NCI-H82 (cell line): ENCODE measurements around the gene SLX9.

Source experiments
- DNase-seq: peaks from one replicate; lab custom pipeline; 2025; lab: John Stamatoyannopoulos, UW

SLX9 gene

DNA sequence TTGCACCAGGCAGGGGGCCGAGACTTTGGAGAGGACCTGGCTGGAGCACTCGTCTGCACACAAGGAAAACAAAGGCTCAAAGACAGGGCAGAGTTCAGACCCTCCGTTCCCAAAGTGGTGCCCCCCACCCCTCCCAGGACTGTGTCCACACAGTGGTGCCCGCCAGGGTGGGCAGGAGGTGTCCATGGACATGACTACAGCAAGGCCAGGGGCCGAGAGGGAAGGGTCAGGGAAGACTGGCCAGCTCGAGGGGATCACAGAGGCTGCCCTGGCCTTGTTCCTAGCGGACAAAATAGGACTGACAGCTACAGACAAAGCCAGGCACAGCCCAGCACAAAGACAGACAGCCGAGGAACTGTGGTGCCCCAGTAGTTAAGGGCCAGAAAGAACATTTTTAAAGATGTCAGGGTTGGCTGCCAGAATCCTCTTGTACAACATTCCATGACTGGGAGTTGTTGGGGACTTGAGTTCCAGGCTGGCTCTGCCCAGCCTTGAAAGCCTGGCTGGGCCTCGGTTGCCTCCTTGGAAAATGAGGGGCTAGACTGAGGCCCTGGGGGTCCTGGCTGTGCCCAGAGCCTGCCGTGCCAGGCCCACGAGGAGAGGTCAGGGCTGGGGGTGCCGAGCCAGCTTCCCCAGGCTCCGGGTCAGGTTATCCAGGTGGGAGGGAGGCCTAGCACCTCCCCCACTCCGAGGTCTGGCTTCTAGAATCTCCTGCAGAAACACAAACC lies 63.7 kb downstream of the SLX9 start:
- DNase-seq: no peak

DNA sequence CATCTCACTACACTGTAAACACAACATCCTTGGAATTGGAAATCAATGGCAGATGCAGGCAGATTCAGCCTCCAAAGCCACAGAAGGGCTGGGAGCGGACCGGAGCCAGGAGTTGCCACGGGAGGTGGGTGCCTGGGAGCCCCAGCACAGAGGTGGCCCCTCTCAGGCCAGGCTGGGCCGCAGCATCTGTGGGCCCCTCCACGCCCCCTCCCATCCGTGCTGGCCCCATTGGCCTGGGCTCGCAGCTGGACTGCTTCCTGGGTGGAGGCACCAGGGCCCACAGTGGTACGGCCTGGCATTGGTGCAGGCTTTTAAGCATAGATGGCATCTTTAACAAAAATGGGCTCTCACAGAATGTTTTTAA lies 64.2 kb downstream of the SLX9 start:
- DNase-seq: no peak

DNA sequence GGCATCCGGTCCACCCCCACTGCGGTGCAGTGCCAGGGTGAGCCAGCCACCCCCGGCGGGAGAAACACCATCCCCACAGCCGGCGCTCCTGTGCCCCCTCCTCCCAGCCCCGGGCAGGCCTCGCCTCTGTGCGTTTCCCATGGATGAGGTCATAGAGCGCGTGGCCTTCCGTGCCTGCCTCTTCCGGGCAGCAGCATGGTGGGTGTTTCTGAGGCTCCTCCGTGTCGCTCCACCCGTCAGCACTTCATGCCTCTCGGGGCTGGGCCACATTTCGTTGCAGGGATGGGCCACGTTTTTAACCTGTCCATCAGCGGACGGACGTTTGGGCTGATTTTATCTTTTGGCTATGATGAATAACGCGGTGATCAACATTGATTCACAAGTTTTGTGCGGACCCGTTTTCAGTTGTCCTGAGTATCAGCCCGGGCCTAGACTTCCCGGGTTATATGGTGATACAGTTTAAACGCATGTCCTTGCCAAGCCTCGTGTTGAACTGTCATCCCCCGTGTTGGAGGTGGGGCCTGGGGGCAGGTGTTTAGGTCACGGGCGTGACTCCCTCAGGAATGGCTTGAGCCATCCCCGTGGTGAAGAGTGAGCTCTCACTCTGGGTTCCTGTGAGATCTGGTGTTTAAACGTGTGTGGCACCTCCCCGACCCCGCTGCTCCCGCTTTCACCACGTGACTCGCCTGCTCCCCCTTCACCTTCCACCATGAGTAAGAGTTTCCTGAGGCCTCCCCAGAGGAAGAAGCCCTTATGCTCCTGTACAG lies 64.8 kb downstream of the SLX9 start:
- peak; percentile 57 for DNase-seq

DNA sequence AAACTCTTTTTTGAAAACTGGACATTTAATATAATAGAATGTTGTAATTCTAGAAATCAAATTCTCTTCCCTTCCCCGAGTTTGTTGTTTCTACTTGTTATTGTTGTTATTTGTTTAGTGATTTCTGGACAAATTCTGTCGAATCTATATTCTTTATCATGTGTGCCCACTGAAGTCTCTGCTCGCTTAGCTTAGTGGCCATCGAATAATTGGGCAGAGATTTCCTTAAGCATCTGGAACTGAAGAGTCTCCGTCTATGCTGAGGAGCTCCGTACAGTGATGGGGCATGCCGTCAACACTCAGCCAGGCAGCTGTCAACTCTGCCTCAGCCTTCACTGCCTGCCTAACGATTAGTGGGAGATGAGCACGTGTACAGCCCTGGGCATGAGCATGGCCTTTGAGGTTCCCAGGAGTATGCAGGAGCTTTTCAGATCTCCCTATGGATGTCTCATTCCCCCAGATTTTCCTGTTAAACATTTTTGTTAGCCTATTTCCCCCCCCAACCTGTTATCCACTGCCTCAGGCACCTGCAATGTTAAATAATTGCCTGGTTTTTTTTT lies 66.8 kb downstream of the SLX9 start:
- peak; percentile 39 for DNase-seq

DNA sequence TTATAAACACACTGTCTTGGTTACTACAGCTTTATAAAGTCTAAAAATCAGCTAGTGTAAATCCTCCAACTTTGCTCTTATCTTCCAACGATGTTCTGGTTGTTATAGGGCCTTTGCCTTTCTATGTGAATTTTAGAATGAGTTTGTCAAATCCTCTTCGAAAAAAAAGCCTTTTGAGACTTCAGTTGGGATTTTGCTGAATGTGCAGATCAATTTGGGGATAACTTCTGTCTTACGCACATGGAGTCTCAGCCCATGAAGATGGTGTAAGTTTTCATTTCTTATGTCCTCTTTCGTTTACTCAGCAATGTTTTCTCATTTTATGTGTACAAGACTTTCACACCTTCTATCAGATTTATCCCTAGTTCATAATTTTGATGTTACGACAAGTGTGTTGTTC lies 69.8 kb downstream of the SLX9 start:
- no peak for DNase-seq

DNA sequence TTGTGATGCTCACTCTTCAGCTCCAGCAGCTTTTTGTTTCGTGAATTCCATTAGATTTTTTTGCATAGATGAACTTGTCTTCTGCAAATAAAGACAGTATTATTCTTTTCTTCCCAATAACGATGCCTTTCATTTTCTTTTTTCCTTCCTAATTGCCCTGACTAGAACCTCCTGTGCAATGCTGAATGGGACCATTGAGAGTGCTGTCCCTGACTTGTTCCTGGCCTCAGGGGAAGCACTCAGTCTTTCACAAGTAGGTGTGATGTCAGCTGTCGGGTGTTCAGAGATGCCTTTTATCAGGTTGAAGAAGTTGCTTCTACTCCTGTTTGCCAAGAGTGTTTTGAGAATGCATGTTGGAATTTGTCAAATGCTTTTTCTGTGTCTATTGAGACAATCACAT lies 70.3 kb downstream of the SLX9 start:
- no peak for DNase-seq

DNA sequence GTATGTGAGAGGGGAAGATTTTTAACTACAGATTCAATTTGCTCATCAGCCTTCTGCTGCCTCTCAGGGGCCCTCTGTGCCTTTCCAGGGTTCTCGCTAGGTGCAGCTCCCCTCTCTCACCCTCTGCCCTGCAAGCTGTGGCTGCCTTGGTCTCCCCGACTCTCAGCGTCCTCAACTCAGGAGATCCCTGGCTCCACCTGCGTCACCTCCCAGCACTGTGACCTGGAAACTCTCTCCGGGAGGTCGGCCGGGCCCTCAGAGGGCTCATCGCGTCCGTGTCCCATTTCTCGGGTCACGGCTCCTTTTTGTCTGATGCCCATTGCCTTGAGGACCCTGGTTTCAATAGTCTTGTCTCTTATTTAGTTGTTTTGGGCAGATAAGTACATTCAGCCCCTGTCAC lies 71.0 kb downstream of the SLX9 start:
- DNase-seq: no peak

DNA sequence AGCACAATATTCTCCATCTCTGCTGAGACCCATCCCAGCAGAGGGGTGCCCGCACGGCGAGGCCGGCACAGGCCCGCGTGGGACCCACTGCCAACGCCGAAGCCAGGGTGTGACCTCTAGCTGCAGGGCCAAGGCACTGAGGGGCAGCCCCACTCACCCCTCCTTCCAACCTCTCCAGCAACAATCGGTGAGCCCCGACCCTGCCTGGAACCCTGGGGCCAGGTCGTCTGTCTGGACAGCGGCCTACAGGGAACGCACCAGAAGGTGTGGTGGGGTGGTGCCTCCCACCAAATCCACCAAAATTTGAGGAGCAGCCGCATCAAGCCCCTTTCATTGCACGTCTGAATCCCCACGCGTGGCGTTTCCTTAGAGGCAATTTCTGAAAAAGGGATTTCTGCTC lies 71.6 kb downstream of the SLX9 start:
- no peak for DNase-seq

DNA sequence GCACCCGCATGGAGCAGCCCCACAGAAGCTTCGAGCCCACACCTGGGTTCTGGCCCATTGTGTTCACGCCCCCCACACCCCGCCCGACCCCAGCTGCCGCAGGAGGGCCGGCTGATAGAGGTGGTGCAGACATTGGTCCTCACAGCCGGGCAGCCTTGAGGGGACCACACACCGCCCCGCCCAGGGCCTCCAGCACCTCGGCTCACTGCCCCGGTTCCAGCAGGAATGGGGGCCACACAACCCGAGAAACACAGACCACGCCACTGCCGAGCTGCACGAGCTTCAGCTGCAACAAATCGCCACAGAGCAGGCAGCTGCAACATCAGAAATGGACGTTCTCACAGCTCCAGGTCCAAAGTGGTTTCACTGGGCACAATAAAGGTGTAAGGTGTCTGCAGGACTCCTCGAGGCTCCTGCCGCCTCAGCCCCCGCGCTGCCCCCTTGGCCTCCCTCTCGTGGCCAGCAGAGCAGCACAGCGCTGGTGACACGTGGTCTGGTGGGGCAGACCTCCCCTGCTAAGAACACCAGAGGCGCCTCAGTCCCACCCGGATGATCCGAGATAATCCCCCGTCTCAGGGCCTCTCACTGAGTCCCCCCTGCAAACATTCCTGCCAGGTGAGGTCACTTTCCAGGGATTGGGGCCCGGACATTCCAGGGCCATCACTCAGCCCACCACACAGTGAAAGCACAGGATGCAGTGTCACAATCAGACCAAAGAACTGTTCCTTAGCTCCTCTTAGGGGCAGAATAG lies 72.3 kb downstream of the SLX9 start:
- DNase-seq: peak; percentile 96

DNA sequence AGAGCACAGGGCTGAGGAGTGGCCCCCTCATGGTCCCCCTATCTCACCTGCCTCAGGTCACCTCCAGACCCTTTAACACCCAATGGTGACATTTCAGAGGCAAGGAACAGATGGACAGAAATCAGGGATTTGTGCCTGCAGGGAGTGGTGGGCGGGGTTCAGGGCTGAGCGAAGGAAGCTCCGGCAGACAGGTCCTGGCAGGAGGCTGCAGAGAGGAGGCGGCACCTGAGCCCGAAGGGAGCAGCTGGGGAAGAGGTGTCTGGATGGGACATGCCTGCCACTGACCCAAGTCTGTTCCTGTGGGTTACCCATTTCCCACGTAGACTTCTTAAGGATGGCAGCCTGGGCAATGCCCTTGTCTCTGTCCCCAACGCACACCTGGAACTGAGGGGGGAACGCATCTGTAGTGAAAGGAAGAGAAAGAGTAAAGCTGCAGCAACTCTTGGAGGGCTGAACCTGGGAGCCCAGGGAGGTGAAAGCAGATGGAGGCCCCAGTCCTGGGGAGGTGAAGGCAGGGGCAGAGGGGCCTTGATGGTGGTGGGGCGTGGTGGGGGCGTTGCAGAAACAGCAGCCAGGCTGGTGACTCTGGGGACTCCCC lies 72.9 kb downstream of the SLX9 start:
- peak; percentile 86 for DNase-seq

DNA sequence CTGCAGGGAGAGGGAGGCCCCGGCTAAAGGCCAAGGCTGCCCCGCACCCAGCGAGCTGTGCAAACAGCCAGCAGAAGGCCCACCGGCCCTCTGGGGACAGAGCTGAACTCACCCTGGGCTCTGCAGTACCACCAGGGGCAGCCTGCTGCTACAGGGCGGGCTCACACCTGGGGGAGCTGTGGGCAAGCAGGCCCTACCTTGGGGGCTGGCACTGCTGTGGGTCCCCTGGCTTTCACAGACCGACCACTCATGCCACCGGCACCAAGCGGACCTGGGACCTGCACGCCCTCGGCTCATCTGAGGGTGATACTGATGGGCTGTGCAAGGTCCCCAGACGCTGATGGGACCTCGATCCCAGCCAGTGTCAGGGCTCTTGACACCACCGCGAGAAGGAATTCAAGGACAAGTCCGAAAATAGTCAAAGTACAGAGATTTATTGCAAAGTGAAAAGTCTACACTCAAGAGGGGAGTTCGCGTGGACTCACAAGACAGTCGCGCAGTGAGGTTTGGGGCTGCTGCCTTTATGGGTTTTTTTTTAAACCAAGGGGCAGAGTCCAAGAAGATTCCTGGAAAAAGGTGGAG lies 73.5 kb downstream of the SLX9 start:
- DNase-seq: no peak

DNA sequence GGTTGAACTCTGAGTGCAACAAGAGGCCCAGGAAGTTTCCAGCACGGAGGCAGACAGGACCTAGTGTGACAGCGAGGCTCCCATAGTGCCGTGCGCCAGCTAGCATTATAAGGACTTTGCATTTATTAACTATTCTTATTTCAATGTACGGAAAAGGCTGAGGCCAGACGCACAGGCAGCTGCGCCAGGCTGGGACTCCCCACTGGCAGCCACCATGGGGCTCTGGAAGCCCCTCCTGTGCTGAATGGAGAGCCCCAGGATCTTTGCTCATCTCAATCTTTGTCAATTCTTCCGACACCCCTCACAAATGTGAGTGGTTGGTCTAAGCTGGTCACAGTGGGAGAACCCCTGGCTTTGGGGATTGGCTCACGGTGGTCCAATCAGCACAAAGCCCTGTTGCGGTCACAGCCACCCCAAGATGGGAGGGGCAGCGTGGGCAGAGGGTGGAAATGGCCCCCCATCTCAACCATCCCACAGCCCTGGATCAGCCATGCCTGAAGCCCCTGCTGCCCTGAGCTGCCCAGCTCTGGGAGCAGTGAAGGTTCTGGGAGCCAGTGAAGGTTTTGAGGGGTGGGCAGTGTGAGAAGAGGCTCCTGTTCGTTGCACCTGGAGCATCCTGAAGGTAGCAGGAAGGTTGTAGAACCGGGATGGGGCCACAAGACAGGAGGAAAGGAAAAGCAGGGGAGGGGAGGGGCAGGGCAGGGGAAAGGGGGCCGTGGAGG lies 75.1 kb downstream of the SLX9 start:
- DNase-seq: no peak

DNA sequence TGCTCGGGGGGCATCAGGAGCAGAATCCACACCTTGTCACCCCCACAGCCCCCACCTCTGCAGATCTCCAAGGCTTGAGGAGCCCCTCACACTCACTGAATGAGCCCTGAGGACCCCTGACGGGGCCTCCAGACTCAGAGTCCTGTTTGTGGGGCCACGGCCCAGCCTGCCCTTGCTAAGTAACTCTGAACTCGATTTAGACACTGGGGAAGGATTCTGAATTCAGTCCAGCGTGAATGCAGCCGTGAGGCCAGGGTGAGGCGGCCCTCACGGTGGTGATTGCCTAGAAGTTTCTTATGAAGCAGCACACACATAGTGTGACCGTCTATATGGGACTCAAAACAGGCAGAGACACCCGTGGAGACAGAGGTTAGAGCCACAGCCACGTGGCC lies 75.6 kb downstream of the SLX9 start:
- no peak for DNase-seq

DNA sequence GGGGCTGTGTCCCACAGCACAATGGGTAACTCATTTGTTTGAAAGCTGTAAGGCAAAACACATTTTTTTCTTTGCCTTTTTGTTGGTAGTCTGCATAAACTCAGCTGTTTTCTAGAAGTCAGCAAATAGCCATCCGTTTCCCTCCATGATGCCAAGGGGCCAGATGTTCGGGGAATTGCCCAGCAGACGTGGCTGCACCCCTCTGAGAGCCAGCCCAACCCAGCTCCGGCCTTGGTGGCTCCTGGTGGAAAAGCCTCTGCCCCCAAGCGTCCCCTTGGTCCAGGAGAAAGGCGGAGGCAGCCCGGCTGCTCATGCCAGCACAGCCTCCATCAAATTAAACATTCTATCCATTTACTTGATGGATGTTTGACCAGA lies 76.2 kb downstream of the SLX9 start:
- no peak for DNase-seq

DNA sequence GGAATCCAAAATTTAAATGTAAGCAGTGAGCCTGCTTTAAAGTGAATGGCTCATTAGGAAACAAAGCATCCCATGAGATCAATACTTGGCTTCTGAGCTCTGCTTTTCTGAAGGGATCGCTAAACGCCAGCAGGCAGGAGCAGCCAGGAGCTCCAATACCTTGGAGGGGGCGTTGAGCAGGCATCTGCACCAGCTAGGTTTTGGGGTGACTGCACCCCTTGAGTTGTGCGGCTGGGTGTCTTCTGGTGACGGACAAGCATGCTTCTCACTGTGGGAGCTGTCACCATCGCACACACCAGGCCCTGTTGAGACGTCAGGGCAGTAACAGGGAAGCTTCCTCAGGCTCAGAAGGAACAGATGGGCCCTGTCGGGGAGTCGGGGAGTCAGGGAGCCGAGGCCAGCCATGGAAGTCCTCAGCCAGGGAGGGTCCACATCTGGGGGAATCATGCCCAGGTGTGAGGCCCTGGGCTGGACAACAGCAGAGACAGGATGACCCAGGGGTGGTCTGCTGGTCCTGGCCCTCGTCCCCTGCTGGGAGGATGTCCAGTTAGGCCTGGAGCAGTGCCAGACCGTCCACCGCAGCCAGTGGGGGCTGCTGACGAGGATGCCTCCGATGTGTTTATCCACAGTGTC lies 76.7 kb downstream of the SLX9 start:
- peak; percentile 21 for DNase-seq

DNA sequence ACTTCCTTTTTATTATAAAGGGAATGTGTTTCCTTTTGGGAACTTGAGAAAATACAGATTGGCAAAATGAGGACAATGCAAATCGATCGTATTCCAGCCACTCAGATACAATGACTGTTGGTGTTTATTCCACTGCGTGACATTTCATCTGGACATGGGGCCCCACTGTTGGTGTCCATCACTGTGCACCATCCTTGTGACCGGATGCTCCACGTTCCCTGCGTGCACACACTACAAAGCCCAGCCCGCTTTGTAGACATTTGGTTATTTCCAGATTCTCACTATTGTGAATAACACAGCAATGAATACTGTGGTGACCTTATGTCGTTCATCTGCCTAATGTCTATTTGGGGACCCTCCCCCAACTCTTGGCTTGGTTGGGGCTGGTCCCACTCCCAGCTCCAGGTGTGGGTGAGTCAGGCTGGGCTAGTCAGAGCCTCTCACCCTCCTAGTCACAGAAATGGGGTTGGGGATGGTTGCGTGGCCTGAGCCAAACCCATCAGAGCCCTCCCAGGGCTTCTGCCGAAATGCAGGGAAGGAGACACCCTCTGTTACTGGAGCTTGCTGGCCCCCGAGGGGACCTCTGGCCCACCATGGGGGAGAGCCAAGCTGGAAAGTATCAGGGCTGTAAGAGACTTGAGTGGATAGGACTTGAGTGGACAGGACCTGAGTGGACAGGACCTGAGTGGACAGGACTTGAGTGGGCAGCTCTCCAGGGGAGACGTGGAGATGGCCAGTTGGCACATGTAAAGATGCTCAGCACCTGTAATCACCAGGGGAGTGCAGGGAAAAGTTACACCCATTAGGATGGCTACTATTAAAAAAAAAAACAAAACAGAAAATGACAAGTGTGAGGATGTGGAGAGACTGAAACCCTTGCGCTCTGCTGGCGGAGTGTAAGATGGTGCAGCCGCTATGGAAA lies 77.5 kb downstream of the SLX9 start:
- no peak for DNase-seq

DNA sequence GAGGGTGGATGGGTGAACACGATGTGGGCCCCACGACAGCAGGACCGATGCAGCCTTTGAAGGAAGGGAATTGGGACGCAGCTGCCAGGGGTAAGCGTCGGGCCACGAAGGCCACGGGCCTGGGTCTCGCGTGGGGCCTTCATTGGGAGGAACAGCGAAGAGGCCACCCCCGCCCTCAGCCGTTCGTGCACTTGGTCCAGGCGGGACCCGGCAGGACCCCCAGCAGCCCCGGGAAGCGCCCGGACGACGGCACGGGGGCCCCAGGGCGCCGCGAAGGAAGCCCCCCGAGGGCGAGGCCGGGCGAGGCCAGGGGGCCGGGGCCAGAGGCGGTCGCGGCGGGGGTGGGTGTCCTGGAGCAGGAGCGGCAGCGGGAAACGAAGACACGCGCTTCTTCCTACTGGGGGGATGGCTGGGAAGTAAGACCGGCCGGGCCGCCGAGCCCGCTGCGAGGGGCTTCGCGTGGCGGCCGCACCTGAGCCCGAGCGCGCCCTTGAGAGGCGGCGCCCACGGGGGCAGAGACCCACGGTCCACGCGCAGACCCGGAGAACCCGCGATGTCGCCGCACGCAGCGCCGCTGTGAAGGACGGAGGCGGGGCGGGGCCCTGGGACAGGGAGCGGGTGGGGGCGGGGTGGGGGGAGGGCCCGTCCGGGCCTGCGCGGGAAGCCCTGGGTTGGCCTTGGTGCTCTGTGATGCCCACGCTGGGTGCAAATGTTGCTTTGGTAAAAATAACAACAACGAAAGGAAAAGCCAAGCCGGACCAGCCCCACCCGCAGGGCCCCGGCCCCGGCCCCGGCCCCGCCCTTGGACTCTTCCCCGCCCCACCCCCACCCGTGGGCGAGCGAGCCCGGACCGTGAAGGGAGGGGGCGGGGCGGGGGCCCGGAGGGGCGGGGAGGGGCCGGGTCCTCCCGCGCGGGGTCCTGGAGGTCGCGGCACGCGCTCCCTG lies 78.6 kb downstream of the SLX9 start:
- DNase-seq: no peak

DNA sequence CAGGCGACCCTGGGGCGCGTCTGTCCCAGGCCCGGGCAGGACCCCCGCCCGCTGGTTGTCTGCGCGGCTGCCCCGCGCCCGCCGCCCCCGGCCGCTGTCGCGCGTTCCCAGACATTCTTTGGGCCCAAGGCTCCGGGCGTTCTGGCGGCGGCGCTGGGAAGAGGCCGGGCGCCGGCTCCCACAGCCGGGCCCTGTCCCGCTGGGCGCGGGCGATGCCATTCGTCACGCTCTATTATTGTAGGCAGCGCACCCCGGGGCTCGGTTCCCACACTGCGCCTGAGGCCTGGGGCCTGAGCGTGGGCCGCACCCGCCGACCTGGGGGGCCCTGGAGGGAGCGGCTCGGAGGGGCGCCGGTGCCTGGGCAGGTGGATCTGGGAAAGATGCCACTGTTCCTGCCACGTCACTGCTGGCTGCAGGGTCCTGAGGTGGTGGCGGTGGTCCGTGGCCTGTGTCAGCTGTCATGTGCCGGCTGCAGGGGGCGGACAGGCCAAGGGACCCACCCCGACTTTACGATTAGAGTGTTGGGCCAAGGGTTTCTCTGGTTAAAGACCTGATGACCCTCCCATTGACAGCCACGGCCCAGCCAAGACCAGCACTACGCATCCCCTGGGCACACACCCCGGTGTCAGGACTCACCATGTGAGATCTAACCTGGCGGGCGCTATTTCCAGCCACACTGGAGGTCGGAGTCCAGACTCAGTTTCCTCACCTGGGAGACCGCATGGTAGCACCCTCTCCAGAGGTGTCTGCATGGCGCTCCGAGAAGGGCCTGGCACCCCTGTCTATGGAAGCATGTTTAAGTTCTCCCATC lies 79.5 kb downstream of the SLX9 start:
- no peak for DNase-seq
